H9 (cell line): ENCODE measurements around the gene UNC5C. TPM values are rescaled to one million over a fixed set of nuclear protein-coding genes. Genes with fewer than 3 reads are reported as not detected.
A peak's percentile ranks its signal among the peaks of the same experiment; 100 is the strongest.

Experiments
- DNase-seq: peaks from one replicate; pipeline ENCODE4 v3.0.0-alpha.2; 2017
- H2AFZ ChIP-seq: one replicate; pipeline ENCODE4 v1.6.1; 2013; ENCODE audit warnings: mild to moderate bottlenecking, low read length, control low read depth, moderate library complexity
- H2AK5ac ChIP-seq: 2 replicates; pipeline ENCODE4 v1.6.1; 2013; ENCODE audit warnings: low read length, control low read depth, mixed read lengths; ENCODE audit not compliant: insufficient read length
- H2BK120ac ChIP-seq: one replicate; pipeline ENCODE4 v1.6.1; 2013; ENCODE audit warnings: low read depth, mild to moderate bottlenecking, low read length, control low read depth, inconsistent platforms; ENCODE audit not compliant: poor library complexity, severe bottlenecking
- H2BK12ac ChIP-seq: 2 replicates; pipeline ENCODE4 v1.6.1; 2013; ENCODE audit warnings: low read length, control low read depth, mixed read lengths, low read depth; ENCODE audit not compliant: insufficient read length
- H2BK15ac ChIP-seq: 2 replicates; pipeline ENCODE4 v1.6.1; 2013; ENCODE audit warnings: low read depth, low read length, control low read depth
- H2BK20ac ChIP-seq: one replicate; pipeline ENCODE4 v1.6.1; 2013; ENCODE audit warnings: low read depth, mild to moderate bottlenecking, low read length, control low read depth, inconsistent platforms; ENCODE audit not compliant: poor library complexity, severe bottlenecking
- H2BK5ac ChIP-seq: 2 replicates; pipeline ENCODE4 v1.6.1; 2013; ENCODE audit warnings: low read length, control low read depth, mixed read lengths; ENCODE audit not compliant: insufficient read length
- H3K14ac ChIP-seq: 2 replicates; pipeline ENCODE4 v1.6.1; 2013; ENCODE audit warnings: low read length, control low read depth; ENCODE audit not compliant: insufficient read depth
- H3K18ac ChIP-seq: 2 replicates; pipeline ENCODE4 v1.6.1; 2013; ENCODE audit warnings: low read depth, mild to moderate bottlenecking, mixed read lengths, low read length, control low read depth; ENCODE audit not compliant: insufficient read length
- H3K23ac ChIP-seq: 2 replicates; pipeline ENCODE4 v1.6.1; 2013; ENCODE audit warnings: low read length, control low read depth, mixed read lengths, low read depth; ENCODE audit not compliant: insufficient read length
- H3K23me2 ChIP-seq: 2 replicates; pipeline ENCODE4 v1.6.1; 2013; ENCODE audit warnings: low read depth, mild to moderate bottlenecking, mixed read lengths, low read length, control low read depth; ENCODE audit not compliant: insufficient read length, poor library complexity, severe bottlenecking
- H3K27ac ChIP-seq: 2 replicates; pipeline ENCODE4 v1.5.1; 2013; ENCODE audit warnings: low read length, control low read depth, mixed read lengths, low read depth; ENCODE audit not compliant: insufficient read length
- H3K27me3 ChIP-seq: 2 replicates; pipeline ENCODE4 v1.6.1; 2013; ENCODE audit warnings: low read length, control low read depth, inconsistent platforms; ENCODE audit not compliant: insufficient read depth
- H3K4ac ChIP-seq: 2 replicates; pipeline ENCODE4 v1.6.1; 2013; ENCODE audit warnings: low read depth, mild to moderate bottlenecking, control low read depth, inconsistent platforms, low read length, moderate library complexity
- H3K4me1 ChIP-seq: 2 replicates; pipeline ENCODE4 v1.6.1; 2013; ENCODE audit warnings: low read length, control low read depth, inconsistent platforms; ENCODE audit not compliant: insufficient read depth
- H3K4me2 ChIP-seq: 2 replicates; pipeline ENCODE4 v1.6.1; 2013; ENCODE audit warnings: low read length, control low read depth, mixed read lengths; ENCODE audit not compliant: insufficient read length, insufficient read depth
- H3K56ac ChIP-seq: 2 replicates; pipeline ENCODE4 v1.6.1; 2013; ENCODE audit warnings: low read depth, mild to moderate bottlenecking, mixed read lengths, low read length, control low read depth; ENCODE audit not compliant: insufficient read length
- H3K79me1 ChIP-seq: 2 replicates; pipeline ENCODE4 v1.6.1; 2013; ENCODE audit warnings: low read depth, mild to moderate bottlenecking, moderate library complexity, low read length, control low read depth, inconsistent platforms; ENCODE audit not compliant: insufficient read depth, poor library complexity, severe bottlenecking
- H3K79me2 ChIP-seq: 2 replicates; pipeline ENCODE4 v1.6.1; 2013; ENCODE audit warnings: low read length, control low read depth, inconsistent platforms; ENCODE audit not compliant: insufficient read depth
- H3K9ac ChIP-seq: 2 replicates; pipeline ENCODE4 v1.6.1; 2013; ENCODE audit warnings: low read length, control low read depth, mixed read lengths; ENCODE audit not compliant: insufficient read length; ENCODE audit errors: extremely low read depth
- H3K9me3 ChIP-seq: one replicate; pipeline ENCODE4 v1.6.1; 2013; ENCODE audit warnings: low read depth, low read length, inconsistent platforms; ENCODE audit not compliant: control insufficient read depth
- H3T11ph ChIP-seq: one replicate; pipeline ENCODE4 v1.6.1; 2013; ENCODE audit warnings: mild to moderate bottlenecking, low read length, control low read depth, inconsistent platforms
- H4K20me1 ChIP-seq: one replicate; pipeline ENCODE4 v1.6.1; 2013; ENCODE audit not compliant: control insufficient read depth, insufficient read length, insufficient read depth
- H4K5ac ChIP-seq: 2 replicates; pipeline ENCODE4 v1.6.1; 2013; ENCODE audit warnings: low read depth, mild to moderate bottlenecking, mixed read lengths, low read length, control low read depth; ENCODE audit not compliant: insufficient read length
- H4K8ac ChIP-seq: replicated peaks from 2 replicates; pipeline ENCODE4 v1.6.1; 2013; ENCODE audit warnings: low read length, control low read depth, mixed read lengths, low read depth; ENCODE audit not compliant: insufficient read length
- H4K91ac ChIP-seq: 2 replicates; pipeline ENCODE4 v1.6.1; 2013; ENCODE audit warnings: low read depth, mild to moderate bottlenecking, moderate library complexity, mixed read lengths, low read length, control low read depth; ENCODE audit not compliant: insufficient read length
- H3K27ac Mint-ChIP-seq, 3 experiments: 2 replicates in 2 of 3; 3 replicates in 1 of 3; pipeline ENCODE4 v1.8.0; 2020 to 2021; ENCODE audit warnings: mixed read lengths in 3 of 3, mild to moderate bottlenecking in 1 of 3, moderate library complexity in 1 of 3
- H3K27me3 Mint-ChIP-seq: 2 replicates; pipeline ENCODE4 v1.8.0; 2021; ENCODE audit warnings: low read depth, mild to moderate bottlenecking, moderate library complexity, mixed read lengths
- H3K36me3 Mint-ChIP-seq, 3 experiments: 2 replicates in 2 of 3; 3 replicates in 1 of 3; pipeline ENCODE4 v1.8.0; 2020 to 2021; ENCODE audit warnings: low read depth in 3 of 3, mixed read lengths in 3 of 3; ENCODE audit not compliant: insufficient read depth in 1 of 3
- H3K4me1 Mint-ChIP-seq, 2 experiments: 2 replicates each; pipeline ENCODE4 v1.8.0; 2020; ENCODE audit warnings: mixed read lengths in 2 of 2
- H3K4me3 Mint-ChIP-seq, 2 experiments: 2 replicates in 1 of 2; 3 replicates in 1 of 2; pipeline ENCODE4 v1.8.0; 2020 to 2021; ENCODE audit warnings: mild to moderate bottlenecking in 2 of 2, mixed read lengths in 2 of 2, moderate library complexity in 1 of 2
- H3K9me3 Mint-ChIP-seq, 2 experiments: 2 replicates in 1 of 2; 3 replicates in 1 of 2; pipeline ENCODE4 v1.8.0; 2020; ENCODE audit warnings: mild to moderate bottlenecking in 2 of 2, mixed read lengths in 2 of 2, moderate library complexity in 1 of 2
- WGBS: extraction: QIAGEN DNeasy Blood & Tissue Kit; methylation state at CpG from one replicate; pipeline ENCODE4 v1.1.7; 2013; ENCODE audit warnings: missing lambda C conversion rate, low lambda C conversion rate, mixed read lengths; ENCODE audit not compliant: insufficient read length; ENCODE audit errors: extremely low coverage; 5-methylcytosine and 5-hydroxymethylcytosine counted together
- total RNA-seq: library from RNA; stranded (reverse); gene quantifications from 2 replicates; pipeline ENCODE4 v1.2.1, GENCODE V29; 2021
- TF ChIP-seq, protein P1 (sequence below): fragments of 200-600 bp; sonication (generic); conservative IDR thresholded peaks from 3 replicates; pipeline ENCODE4 v1.8.0; 2021; ENCODE audit warnings: antibody characterized with exemption, mild to moderate bottlenecking

The UNC5C gene
- total RNA-seq, 1 experiment from 2014 or later, result not detected

DNA sequence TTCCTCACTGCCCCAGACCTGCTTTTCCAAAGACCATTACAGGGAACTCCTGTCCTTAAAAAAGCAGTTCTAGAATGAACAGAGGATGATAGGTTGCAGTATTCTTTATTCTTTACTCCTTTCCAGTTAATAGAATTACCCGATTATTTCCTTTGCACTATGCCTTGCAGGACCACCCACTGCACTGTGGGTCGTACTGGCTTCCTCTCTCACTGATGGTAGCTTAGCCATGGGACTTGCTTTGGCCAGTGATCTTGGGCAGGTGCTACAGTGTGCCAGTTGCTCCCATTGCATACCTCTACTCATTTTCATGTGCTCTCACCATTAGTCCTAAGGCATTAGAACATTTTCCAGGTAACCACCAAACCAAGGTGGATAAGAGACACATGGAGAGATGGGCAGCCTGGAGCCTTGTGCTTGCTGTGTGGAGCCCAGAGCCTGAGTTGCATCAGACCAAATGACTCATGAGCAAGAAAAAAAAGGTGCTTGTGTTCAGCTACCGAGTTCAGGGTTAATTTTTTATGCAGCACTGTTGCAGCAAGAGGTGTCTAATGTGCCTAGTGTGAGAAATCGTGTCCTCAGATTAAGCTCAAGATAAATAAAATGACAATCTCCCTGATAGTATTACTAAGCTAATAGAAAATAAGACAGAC lies 7.6 kb upstream of the UNC5C start:
- H3K23ac ChIP-seq, result no peak overlapping the region
- H4K20me1 ChIP-seq, result no peaks in the 10 kb centered on the region
- TF ChIP-seq, protein P1, sequence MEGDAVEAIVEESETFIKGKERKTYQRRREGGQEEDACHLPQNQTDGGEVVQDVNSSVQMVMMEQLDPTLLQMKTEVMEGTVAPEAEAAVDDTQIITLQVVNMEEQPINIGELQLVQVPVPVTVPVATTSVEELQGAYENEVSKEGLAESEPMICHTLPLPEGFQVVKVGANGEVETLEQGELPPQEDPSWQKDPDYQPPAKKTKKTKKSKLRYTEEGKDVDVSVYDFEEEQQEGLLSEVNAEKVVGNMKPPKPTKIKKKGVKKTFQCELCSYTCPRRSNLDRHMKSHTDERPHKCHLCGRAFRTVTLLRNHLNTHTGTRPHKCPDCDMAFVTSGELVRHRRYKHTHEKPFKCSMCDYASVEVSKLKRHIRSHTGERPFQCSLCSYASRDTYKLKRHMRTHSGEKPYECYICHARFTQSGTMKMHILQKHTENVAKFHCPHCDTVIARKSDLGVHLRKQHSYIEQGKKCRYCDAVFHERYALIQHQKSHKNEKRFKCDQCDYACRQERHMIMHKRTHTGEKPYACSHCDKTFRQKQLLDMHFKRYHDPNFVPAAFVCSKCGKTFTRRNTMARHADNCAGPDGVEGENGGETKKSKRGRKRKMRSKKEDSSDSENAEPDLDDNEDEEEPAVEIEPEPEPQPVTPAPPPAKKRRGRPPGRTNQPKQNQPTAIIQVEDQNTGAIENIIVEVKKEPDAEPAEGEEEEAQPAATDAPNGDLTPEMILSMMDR, result no peak
- no peaks in the 10 kb centered on the region for H3K4me1 ChIP-seq
- H3K4ac ChIP-seq, result no peak overlapping the region
- no peaks in the 10 kb centered on the region for H3K79me1 ChIP-seq
- no peak overlapping the region for H3T11ph ChIP-seq
- Mint-ChIP-seq H3K27ac (no peak overlapping the region), H3K4me1 (peaks cover 4% of the 10 kb centered on the region in 2 experiments; a peak in 2 of 4 replicates), H3K36me3 (no peaks in the 10 kb centered on the region), H3K9me3 (no peaks in the 10 kb centered on the region; a peak in 1 of 5 replicates), H3K4me3 (no peak overlapping the region), H3K27me3 (peaks cover 5% of the 10 kb centered on the region)
- DNase-seq, result no peak
- no peak overlapping the region for H3K56ac ChIP-seq
- H2BK20ac ChIP-seq, result no peak overlapping the region
- no peak overlapping the region for H3K18ac ChIP-seq
- H2AK5ac ChIP-seq, result no peak overlapping the region
- H4K91ac ChIP-seq, result no peak overlapping the region
- no peak overlapping the region for H2BK5ac ChIP-seq
- no CpG with 5 or more reads among the region's 4 CpGs for WGBS
- no peaks in the 10 kb centered on the region for H3K27me3 ChIP-seq
- H3K9ac ChIP-seq, result no peak overlapping the region
- H3K9me3 ChIP-seq, result no peaks in the 10 kb centered on the region
- no peak overlapping the region for H3K14ac ChIP-seq
- H2BK15ac ChIP-seq, result no peak overlapping the region
- H3K4me2 ChIP-seq, result no peak overlapping the region
- no peaks in the 10 kb centered on the region for H3K79me2 ChIP-seq
- H3K23me2 ChIP-seq, result no peaks in the 10 kb centered on the region
- H2BK120ac ChIP-seq, result no peak overlapping the region
- H3K27ac ChIP-seq, result no peak overlapping the region
- no peak overlapping the region for H4K5ac ChIP-seq
- H4K8ac ChIP-seq, result peak overlapping the region; percentile 96
- no peak overlapping the region for H2BK12ac ChIP-seq
- H2AFZ ChIP-seq, result no peak overlapping the region
